Measurements from ENCODE around the gene SLC25A18.

DNA sequence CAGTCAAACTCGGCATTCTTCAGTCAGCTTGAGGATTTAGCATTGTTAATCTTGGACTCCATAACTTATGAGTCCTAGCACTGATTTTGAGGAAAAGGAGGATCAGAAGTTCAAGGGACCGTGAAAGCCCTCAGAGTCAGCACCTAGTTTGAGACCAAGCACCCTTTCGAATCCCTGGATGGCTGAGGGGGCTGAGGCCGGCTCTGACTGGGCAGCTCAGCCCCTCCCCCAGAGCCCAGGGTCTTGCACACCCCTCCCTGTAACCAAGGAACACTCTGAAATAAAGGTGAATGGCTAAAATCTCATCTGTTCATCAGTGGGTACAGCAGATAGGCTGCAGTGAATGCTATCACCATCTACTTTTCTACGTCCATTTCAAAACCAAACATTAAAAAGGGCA is 27.3 kb downstream of the SLC25A18 start:
- TF ChIP-seq RCOR1 (IDR thresholded peaks at IDR 0.05; ENCODE audit: insufficient replicate concordance, low read length) (no peak), POLR2A (IDR thresholded peaks at IDR 0.05; ENCODE audit: low read depth, low read length) (no peak)

Data from IMR-90 (cell line).